Measurements from ENCODE around the gene SSBP1.

GRCh38 chr7:141738592-141739013 is 445 bp downstream of the SSBP1 start:
- TF ChIP-seq CTCF (conservative IDR thresholded peaks at IDR 0.05; ENCODE audit: low read depth, low read length) = 0 out of 2 replicates have a peak, but pooled peaks have one; percentile 12
- no peak for TF ChIP-seq CEBPB (IDR thresholded peaks at IDR 0.05; ENCODE audit: low read depth, low read length)
- TF ChIP-seq POLR2A (IDR thresholded peaks at IDR 0.05; ENCODE audit: low read depth, low read length) = no peak
- TF ChIP-seq ELK1 (IDR thresholded peaks at IDR 0.05; ENCODE audit: borderline replicate concordance, low read depth, low read length) = no peak
- no peak for TF ChIP-seq USF2 (IDR thresholded peaks at IDR 0.05; ENCODE audit: low read depth, low read length)
- TF ChIP-seq MAZ (IDR thresholded peaks at IDR 0.05; ENCODE audit: borderline replicate concordance, low read depth, low read length) = no peak
- no peak for TF ChIP-seq FOS (IDR thresholded peaks at IDR 0.05; ENCODE audit: low read depth, low read length)
- TF ChIP-seq RFX5 (IDR thresholded peaks at IDR 0.05; ENCODE audit: low read depth, low read length) = no peak
- no peak for TF ChIP-seq MAFK (IDR thresholded peaks at IDR 0.05; ENCODE audit: low read depth, low read length)
- TF ChIP-seq RAD21 (IDR thresholded peaks at IDR 0.05; ENCODE audit: low read length) = no peak
- TF ChIP-seq RCOR1 (IDR thresholded peaks at IDR 0.05; ENCODE audit: insufficient replicate concordance, low read length) = no peak
